Small intestine (tissue), 7 donors: ENCODE data around the gene SLC2A2. TPM values are rescaled to one million over a fixed set of nuclear protein-coding genes. Genes with fewer than 3 reads are reported as not detected.

Experiments
- DNase-seq, 2 donors: peaks; one replicate each; pipeline versions ENCODE4 v3.0.0 to v3.0.0-alpha.2; 2013
- FAIRE-seq: peaks from 2 replicates; lab custom pipeline; 2012; peaks lifted over from hg19 to GRCh38; lab: Jason Lieb, UNC
- H3K27ac ChIP-seq, 3 donors: one replicate each; pipeline ENCODE4 v1.5.1; 2013; ENCODE audit warnings: low read length in 2 of 3, mild to moderate bottlenecking in 2 of 3, control low read depth in 1 of 3, inconsistent platforms in 1 of 3, low read depth in 1 of 3, moderate library complexity in 1 of 3
- H3K27me3 ChIP-seq, 3 donors: one replicate each; pipeline ENCODE4 v1.6.1; 2013; ENCODE audit warnings: low read length in 3 of 3, inconsistent platforms in 1 of 3; ENCODE audit not compliant: control insufficient read depth in 3 of 3, insufficient read depth in 3 of 3
- H3K36me3 ChIP-seq, 3 donors: one replicate each; pipeline ENCODE4 v1.6.1; 2013; ENCODE audit warnings: low read length in 3 of 3, inconsistent platforms in 1 of 3, low read depth in 1 of 3, mild to moderate bottlenecking in 1 of 3, moderate library complexity in 1 of 3; ENCODE audit not compliant: control insufficient read depth in 3 of 3, insufficient read depth in 2 of 3
- H3K4me1 ChIP-seq, 3 donors: one replicate each; pipeline ENCODE4 v1.6.1; 2013; ENCODE audit warnings: low read length in 2 of 3, inconsistent platforms in 1 of 3, low read depth in 1 of 3, mild to moderate bottlenecking in 1 of 3, moderate library complexity in 1 of 3; ENCODE audit not compliant: control insufficient read depth in 3 of 3, insufficient read depth in 2 of 3
- H3K4me3 ChIP-seq, 3 donors: one replicate each; pipeline ENCODE4 v1.5.1; 2013; ENCODE audit warnings: low read length in 3 of 3, control low read depth in 1 of 3, inconsistent platforms in 1 of 3, low read depth in 1 of 3, mild to moderate bottlenecking in 1 of 3, moderate library complexity in 1 of 3
- H3K9me3 ChIP-seq, 2 donors: one replicate each; pipeline ENCODE4 v1.6.1; 2013; ENCODE audit warnings: low read depth in 1 of 2, low read length in 1 of 2; ENCODE audit not compliant: control insufficient read depth in 2 of 2, insufficient read depth in 1 of 2
- WGBS, 3 donors: extraction: QIAGEN DNeasy Blood & Tissue Kit; methylation state at CpG; one replicate each; pipeline ENCODE4 v1.1.7; 2013; 5-methylcytosine and 5-hydroxymethylcytosine counted together
- polyA plus RNA-seq, 4 donors: library from polyadenylated mRNA; stranded (reverse) in 3 of 4; unstranded in 1 of 4; fragments of 200-250 nt in 3 of 4; fragments of 120-200 nt in 1 of 4; gene quantifications; one replicate each; pipeline versions ENCODE4 v1.2.1 to v1.2.3, GENCODE V29; 2013
- donor health status: healthy with polysubstance abuse.
- donor health status: control.
- donor health status: control.
- donor health status: Bipolar disorder and iron deficiency.
- donor health status: healthy.

Gene SLC2A2
- polyA plus RNA-seq, 4 donors = 24.6 to 212 (median 66.9) TPM

GRCh38 chr3:171005648-171006047, 20.9 kb downstream of the SLC2A2 start:
- Histone ChIP-seq H3K9me3 (no peaks in the 10 kb centered on the region), H3K4me1 (peaks cover 0 to 52% (median 0%) of the 10 kb centered on the region in 3 donors), H3K36me3 (peaks cover 0 to 21% (median 14%) of the 10 kb centered on the region in 3 donors), H3K4me3 (no peak overlapping the region), H3K27ac (peak overlapping the region in 1 of 3 donors; percentile 49), H3K27me3 (peaks cover 0 to 2% (median 0%) of the 10 kb centered on the region in 3 donors)
- no peak for FAIRE-seq
- DNase-seq = no peak
- 85 to 94% (median 89%) methylated on average over 4 of the region's 4 CpGs for WGBS, 3 donors

GRCh38 chr3:171001957-171002694, 24.4 kb downstream of the SLC2A2 start:
- Histone ChIP-seq H3K4me1 (peaks cover 8 to 63% (median 9%) of the 10 kb centered on the region in 3 donors), H3K27ac (peak overlapping the region; percentile 35 to 84 (median 52)), H3K27me3 (no peaks in the 10 kb centered on the region), H3K4me3 (no peak overlapping the region), H3K36me3 (peaks cover 0 to 22% (median 18%) of the 10 kb centered on the region in 3 donors), H3K9me3 (no peaks in the 10 kb centered on the region)
- FAIRE-seq = no peak
- 32 to 53% (median 34%) methylated on average over 5 of the region's 5 CpGs for WGBS, 3 donors
- peak; percentile 90 to 95 for DNase-seq

- Histone ChIP-seq H3K4me3 (no peak overlapping the region), H3K27ac (peak overlapping the region in 2 of 3 donors; percentile 76 to 84), H3K4me1 (peaks cover 8 to 64% (median 9%) of the 10 kb centered on the region in 3 donors), H3K36me3 (peaks cover 0 to 18% (median 12%) of the 10 kb centered on the region in 3 donors), H3K27me3 (no peaks in the 10 kb centered on the region), H3K9me3 (no peaks in the 10 kb centered on the region)
- 11 to 57% (median 15%) methylated on average over 1 of the region's 1 CpG for WGBS, 3 donors
- peak in 1 of 2 donors; percentile 42 for DNase-seq
- FAIRE-seq = no peak
These were observed 25.1 kb downstream of the SLC2A2 start for GRCh38 chr3:171001250-171001893.

- Histone ChIP-seq H3K36me3 (peaks cover 0 to 16% (median 10%) of the 10 kb centered on the region in 3 donors), H3K27me3 (no peaks in the 10 kb centered on the region), H3K27ac (peak overlapping the region in 2 of 3 donors; percentile 20 to 84), H3K4me1 (peaks cover 8 to 61% (median 9%) of the 10 kb centered on the region in 3 donors), H3K9me3 (no peaks in the 10 kb centered on the region), H3K4me3 (no peak overlapping the region)
- 73 to 86% (median 76%) methylated on average over 4 of the region's 4 CpGs for WGBS, 3 donors
- FAIRE-seq (no peak), DNase-seq (no peak)
These were observed 26.2 kb downstream of the SLC2A2 start for GRCh38 chr3:171000281-171000680.

GRCh38 chr3:170999737-171000242, 26.7 kb downstream of the SLC2A2 start:
- H3K27ac ChIP-seq = peak overlapping the region in 1 of 3 donors; percentile 84
- peaks cover 8 to 61% (median 9%) of the 10 kb centered on the region in 3 donors for H3K4me1 ChIP-seq
- H3K36me3 ChIP-seq = peaks cover 0 to 16% (median 10%) of the 10 kb centered on the region in 3 donors
- no peak overlapping the region for H3K4me3 ChIP-seq
- FAIRE-seq (peak; percentile 79), DNase-seq (peak; percentile 93 to 98)
- 11 to 38% (median 24%) methylated on average over 2 of the region's 2 CpGs for WGBS, 3 donors
- H3K27me3 ChIP-seq = no peaks in the 10 kb centered on the region
- no peaks in the 10 kb centered on the region for H3K9me3 ChIP-seq

GRCh38 chr3:170997961-170998913, 28.3 kb downstream of the SLC2A2 start:
- Histone ChIP-seq H3K36me3 (peaks cover 0 to 15% (median 5%) of the 10 kb centered on the region in 3 donors), H3K9me3 (no peaks in the 10 kb centered on the region), H3K4me3 (no peak overlapping the region), H3K4me1 (peaks cover 8 to 48% (median 9%) of the 10 kb centered on the region in 3 donors), H3K27ac (peak overlapping the region; percentile 64 to 84 (median 68)), H3K27me3 (no peaks in the 10 kb centered on the region)
- peak; percentile 44 to 85 for DNase-seq
- 48 to 64% (median 60%) methylated on average over 5 of the region's 5 CpGs for WGBS, 3 donors
- FAIRE-seq = no peak

DNA sequence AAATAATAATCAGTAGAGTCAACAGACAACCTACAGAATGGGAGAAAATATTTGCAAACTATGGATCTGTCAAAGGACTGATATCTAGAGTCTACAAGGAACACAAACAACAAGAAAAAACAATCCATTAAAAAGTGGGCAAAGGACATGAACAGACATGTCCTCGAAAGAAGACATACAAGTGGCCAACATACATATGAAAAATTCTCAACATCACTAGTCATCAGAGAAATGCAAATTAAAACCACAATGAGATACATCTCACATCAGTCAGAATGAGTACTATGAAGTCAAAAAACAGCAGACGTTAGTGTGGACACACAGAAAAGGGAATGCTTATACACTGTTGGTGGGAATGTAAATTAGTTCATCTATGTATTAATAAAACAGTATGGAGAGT, 33.7 kb downstream of the SLC2A2 start:
- peaks cover 0 to 6% (median 2%) of the 10 kb centered on the region in 3 donors for H3K4me1 ChIP-seq
- DNase-seq (no peak), FAIRE-seq (no peak)
- 77 to 85% (median 82%) methylated on average over 2 of the region's 2 CpGs for WGBS, 3 donors
- H3K9me3 ChIP-seq = no peaks in the 10 kb centered on the region
- H3K27ac ChIP-seq = no peak overlapping the region
- H3K4me3 ChIP-seq = no peak overlapping the region
- H3K36me3 ChIP-seq = peaks cover 0 to 15% (median 2%) of the 10 kb centered on the region in 3 donors
- peaks cover 0 to 3% (median 0%) of the 10 kb centered on the region in 3 donors for H3K27me3 ChIP-seq
